A549 treated with dexamethasone at 1 μM for 4 hours (cell line): ENCODE measurements around the gene PDGFD. TPM values are rescaled to one million over a fixed set of nuclear protein-coding genes. Genes with fewer than 3 reads are reported as not detected.

ENCODE experiments used
- total RNA-seq: library from RNA; stranded (reverse); fragments of 200-300 nt; extraction: Qiagen RNA extraction; gene quantifications from 5 replicates; pipeline ENCODE4 v1.2.3, GENCODE V29; 2022

The PDGFD gene
- total RNA-seq = 6.8 to 8.8 TPM (median 7.2 TPM) in 5 replicates

DNA sequence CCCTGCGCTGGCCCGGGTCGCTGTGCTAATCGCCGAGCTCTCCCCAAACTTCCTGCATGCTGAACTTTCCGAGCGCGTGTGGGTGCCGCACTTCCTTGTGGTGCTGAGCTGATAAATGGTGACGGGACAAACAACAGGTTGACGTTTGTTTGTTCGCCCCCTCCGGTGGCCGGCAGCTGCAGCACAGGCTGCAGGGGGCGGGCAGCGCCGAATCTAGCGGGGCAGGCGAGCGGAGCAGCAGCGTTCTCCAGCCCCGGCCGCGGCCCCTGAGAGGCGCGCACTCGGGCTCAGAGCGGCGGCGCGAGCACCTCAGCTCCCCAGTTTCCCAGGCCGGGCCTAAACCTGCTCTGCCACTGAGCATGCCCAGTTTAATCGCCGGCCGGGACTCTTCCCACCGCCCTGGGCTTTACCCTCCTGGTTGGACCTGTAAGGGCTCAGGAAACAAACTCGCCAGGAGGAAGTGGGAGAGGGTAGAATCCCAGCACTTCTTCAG lies at the start of gene PDGFD:
Gene PDGFD (minus strand): TSS at position 120 of the 493 bp plus-strand sequence.

DNA sequence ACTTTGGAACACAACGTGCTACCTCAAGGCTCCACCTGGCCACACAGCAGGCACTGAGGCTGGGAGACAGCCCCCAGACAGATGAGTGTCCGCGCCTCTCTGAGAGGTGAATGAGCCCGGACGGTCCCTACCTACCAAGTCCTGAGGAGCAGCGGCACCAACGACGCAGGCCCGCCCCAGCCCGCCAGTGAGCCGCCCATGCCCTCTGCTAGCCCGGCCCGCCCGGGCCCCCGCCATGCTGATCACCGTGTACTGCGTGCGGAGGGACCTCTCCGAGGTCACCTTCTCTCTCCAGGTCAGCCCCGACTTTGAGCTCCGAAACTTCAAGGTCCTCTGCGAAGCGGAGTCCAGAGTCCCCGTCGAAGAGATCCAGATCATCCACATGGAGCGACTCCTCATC lies 127.4 kb downstream of the PDGFD start, which contains the start of gene DDI1:
Gene DDI1 (plus strand): TSS at position 53 of the 400 bp plus-strand sequence. CDS start 183 bp downstream, at position 236.

Other genes with a start within 250 kb of the PDGFD start
- gene DDI1, start 127.5 kb downstream of the PDGFD start, total RNA-seq = not detected in 5 replicates